Astrocyte (in vitro differentiated cells and primary cell): ENCODE measurements around the gene MYBPC1. TPM values are rescaled to one million over a fixed set of nuclear protein-coding genes. Genes with fewer than 3 reads are reported as not detected.

ENCODE experiments used
- DNase-seq: peaks from one replicate; pipeline ENCODE4 v3.0.0-alpha.2; 2010; ENCODE audit warnings: low read depth
- FAIRE-seq: peaks from 2 replicates; lab custom pipeline; 2011; peaks lifted over from hg19 to GRCh38; lab: Jason Lieb, UNC
- H2AFZ ChIP-seq: 2 replicates; pipeline ENCODE4 v1.6.0; 2012; ENCODE audit warnings: low read depth, low read length, inconsistent platforms
- H3K27ac ChIP-seq: 2 replicates; pipeline ENCODE4 v1.5.1; 2011; ENCODE audit warnings: low read depth, low read length, inconsistent platforms
- H3K27me3 ChIP-seq: 2 replicates; pipeline ENCODE4 v1.6.0; 2011; ENCODE audit warnings: low read length, inconsistent platforms; ENCODE audit not compliant: insufficient read depth
- H3K36me3 ChIP-seq: 2 replicates; pipeline ENCODE4 v1.5.1; 2011; ENCODE audit warnings: low read length, inconsistent platforms; ENCODE audit not compliant: insufficient read depth
- H3K4me1 ChIP-seq: 2 replicates; pipeline ENCODE4 v1.5.1; 2011; ENCODE audit warnings: low read length, inconsistent platforms; ENCODE audit not compliant: insufficient read depth
- H3K4me2 ChIP-seq: 2 replicates; pipeline ENCODE4 v1.6.0; 2012; ENCODE audit warnings: low read length, inconsistent platforms
- H3K4me3 ChIP-seq: 2 replicates; pipeline ENCODE4 v1.5.1; 2011; ENCODE audit warnings: low read depth, mild to moderate bottlenecking, low read length, inconsistent platforms; ENCODE audit not compliant: insufficient read depth
- H3K79me2 ChIP-seq: 2 replicates; pipeline ENCODE4 v1.6.0; 2012; ENCODE audit warnings: mild to moderate bottlenecking, low read length, inconsistent platforms; ENCODE audit not compliant: insufficient read depth
- H3K9ac ChIP-seq: 2 replicates; pipeline ENCODE4 v1.6.0; 2012; ENCODE audit warnings: mild to moderate bottlenecking, low read length, inconsistent platforms
- H3K9me3 ChIP-seq: 2 replicates; pipeline ENCODE4 v1.5.1; 2012; ENCODE audit warnings: low read depth, mild to moderate bottlenecking, low read length, inconsistent platforms; ENCODE audit not compliant: insufficient read depth
- H4K20me1 ChIP-seq: 2 replicates; pipeline ENCODE4 v1.6.0; 2012; ENCODE audit warnings: low read length, inconsistent platforms; ENCODE audit not compliant: insufficient read depth
- H3K27ac Mint-ChIP-seq: one replicate; pipeline ENCODE4 v1.8.0; 2021; ENCODE audit warnings: mild to moderate bottlenecking, mixed read lengths; ENCODE audit not compliant: unreplicated experiment
- H3K27me3 Mint-ChIP-seq: one replicate; pipeline ENCODE4 v1.8.0; 2021; ENCODE audit warnings: low read depth, mixed read lengths; ENCODE audit not compliant: unreplicated experiment
- H3K36me3 Mint-ChIP-seq: one replicate; pipeline ENCODE4 v1.8.0; 2021; ENCODE audit warnings: low read depth, mixed read lengths; ENCODE audit not compliant: unreplicated experiment
- H3K4me1 Mint-ChIP-seq: one replicate; pipeline ENCODE4 v1.8.0; 2021; ENCODE audit warnings: low read depth, mixed read lengths; ENCODE audit not compliant: unreplicated experiment
- H3K4me3 Mint-ChIP-seq: one replicate; pipeline ENCODE4 v1.8.0; 2021; ENCODE audit warnings: mild to moderate bottlenecking, moderate library complexity, mixed read lengths; ENCODE audit not compliant: unreplicated experiment
- H3K9me3 Mint-ChIP-seq: one replicate; pipeline ENCODE4 v1.8.0; 2021; ENCODE audit warnings: mild to moderate bottlenecking, mixed read lengths; ENCODE audit not compliant: unreplicated experiment
- EZH2 ChIP-seq: IDR thresholded peaks from 2 replicates; pipeline ENCODE4 v1.6.1; 2012; ENCODE audit warnings: mild to moderate bottlenecking, low read length, inconsistent platforms; ENCODE audit not compliant: insufficient read depth
- total RNA-seq: library from RNA; stranded (reverse); gene quantifications from 2 replicates; pipeline ENCODE4 v1.2.1, GENCODE V29; 2021
- TF ChIP-seq, protein P1 (sequence below): IDR thresholded peaks from 2 replicates; pipeline ENCODE4 v1.5.1; 2011; ENCODE audit warnings: low read depth, mild to moderate bottlenecking, inconsistent platforms, low read length, moderate library complexity; ENCODE audit not compliant: insufficient read depth

The MYBPC1 gene
- total RNA-seq, 1 donor from 2014 or later: not detected

- H3K27ac Mint-ChIP-seq: no peak overlapping the region
- Histone ChIP-seq H3K4me2 (no peak overlapping the region), H3K36me3 (no peaks in the 10 kb centered on the region), H2AFZ (no peak overlapping the region), H4K20me1 (no peaks in the 10 kb centered on the region), H3K9me3 (no peaks in the 10 kb centered on the region), H3K27me3 (no peaks in the 10 kb centered on the region), H3K9ac (no peak overlapping the region), H3K79me2 (no peaks in the 10 kb centered on the region), H3K27ac (no peak overlapping the region), H3K4me3 (no peak overlapping the region), H3K4me1 (no peaks in the 10 kb centered on the region)
- no peaks in the 10 kb centered on the region for H3K9me3 Mint-ChIP-seq
- H3K4me3 Mint-ChIP-seq: no peak overlapping the region
- no peak for TF ChIP-seq EZH2
- TF ChIP-seq, protein P1, sequence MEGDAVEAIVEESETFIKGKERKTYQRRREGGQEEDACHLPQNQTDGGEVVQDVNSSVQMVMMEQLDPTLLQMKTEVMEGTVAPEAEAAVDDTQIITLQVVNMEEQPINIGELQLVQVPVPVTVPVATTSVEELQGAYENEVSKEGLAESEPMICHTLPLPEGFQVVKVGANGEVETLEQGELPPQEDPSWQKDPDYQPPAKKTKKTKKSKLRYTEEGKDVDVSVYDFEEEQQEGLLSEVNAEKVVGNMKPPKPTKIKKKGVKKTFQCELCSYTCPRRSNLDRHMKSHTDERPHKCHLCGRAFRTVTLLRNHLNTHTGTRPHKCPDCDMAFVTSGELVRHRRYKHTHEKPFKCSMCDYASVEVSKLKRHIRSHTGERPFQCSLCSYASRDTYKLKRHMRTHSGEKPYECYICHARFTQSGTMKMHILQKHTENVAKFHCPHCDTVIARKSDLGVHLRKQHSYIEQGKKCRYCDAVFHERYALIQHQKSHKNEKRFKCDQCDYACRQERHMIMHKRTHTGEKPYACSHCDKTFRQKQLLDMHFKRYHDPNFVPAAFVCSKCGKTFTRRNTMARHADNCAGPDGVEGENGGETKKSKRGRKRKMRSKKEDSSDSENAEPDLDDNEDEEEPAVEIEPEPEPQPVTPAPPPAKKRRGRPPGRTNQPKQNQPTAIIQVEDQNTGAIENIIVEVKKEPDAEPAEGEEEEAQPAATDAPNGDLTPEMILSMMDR: no peak
- DNase-seq: no peak
- no peak for FAIRE-seq
- no peaks in the 10 kb centered on the region for H3K4me1 Mint-ChIP-seq
- H3K27me3 Mint-ChIP-seq: no peaks in the 10 kb centered on the region
- no peaks in the 10 kb centered on the region for H3K36me3 Mint-ChIP-seq
Observed at GRCh38 chr12:101619026-101619786, 24.4 kb downstream of the MYBPC1 start.

DNA sequence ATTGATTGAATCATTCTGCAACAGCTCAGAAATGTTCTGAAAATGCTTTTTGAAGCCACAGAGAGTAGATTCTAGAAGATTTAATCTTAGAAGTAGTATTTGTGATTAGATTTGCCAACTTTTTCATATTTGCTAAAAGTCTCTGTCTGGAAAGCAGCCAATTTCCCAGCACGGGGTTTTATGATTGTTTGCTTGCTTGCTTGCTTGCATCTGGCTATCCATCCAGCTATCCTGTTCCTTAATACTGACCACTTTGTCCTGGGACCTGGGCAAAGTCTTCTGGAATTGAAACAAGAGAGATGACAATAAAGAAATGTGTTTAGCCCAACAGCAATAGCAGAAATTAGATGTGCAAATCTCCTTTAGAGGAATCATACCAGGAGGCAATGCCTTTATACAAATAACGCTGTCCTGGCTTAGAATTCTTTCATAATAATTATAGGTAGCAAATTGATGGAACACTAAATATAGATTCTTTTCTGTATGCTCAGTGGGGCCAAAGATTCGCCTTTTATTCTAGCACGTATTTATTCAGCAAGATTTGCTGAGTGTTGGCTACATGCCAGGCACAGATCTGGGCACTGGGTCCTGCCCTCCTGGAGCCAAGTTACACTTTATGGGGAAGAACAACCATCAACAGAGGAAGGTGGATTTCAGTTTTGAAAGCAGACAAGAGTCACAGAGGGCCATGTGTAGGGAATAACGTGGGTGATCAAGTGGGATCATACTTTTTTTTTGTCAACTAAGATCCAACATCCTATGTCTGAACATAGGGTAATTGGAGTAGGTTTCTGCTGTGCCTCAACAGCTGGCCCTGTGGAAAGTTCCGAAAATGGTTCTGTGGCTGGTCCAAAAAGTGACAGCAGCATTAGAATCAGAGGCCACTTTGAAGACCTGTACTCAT, 25.3 kb downstream of the MYBPC1 start:
- no peaks in the 10 kb centered on the region for H3K9me3 ChIP-seq
- TF ChIP-seq EZH2: no peak
- TF ChIP-seq, protein P1: no peak
- no peak for FAIRE-seq
- DNase-seq: no peak
- no peak overlapping the region for H3K4me2 ChIP-seq
- H3K27ac ChIP-seq: no peak overlapping the region
- H3K4me3 ChIP-seq: no peak overlapping the region
- H3K27me3 ChIP-seq: no peaks in the 10 kb centered on the region
- no peak overlapping the region for H2AFZ ChIP-seq
- H3K9ac ChIP-seq: no peak overlapping the region
- no peaks in the 10 kb centered on the region for H3K4me1 Mint-ChIP-seq
- no peak overlapping the region for H3K27ac Mint-ChIP-seq
- no peaks in the 10 kb centered on the region for H3K36me3 ChIP-seq
- no peak overlapping the region for H3K4me3 Mint-ChIP-seq
- no peaks in the 10 kb centered on the region for H3K79me2 ChIP-seq
- H3K36me3 Mint-ChIP-seq: no peaks in the 10 kb centered on the region
- no peaks in the 10 kb centered on the region for H3K4me1 ChIP-seq
- H3K27me3 Mint-ChIP-seq: no peaks in the 10 kb centered on the region
- no peaks in the 10 kb centered on the region for H3K9me3 Mint-ChIP-seq
- H4K20me1 ChIP-seq: no peaks in the 10 kb centered on the region
